Activated naive CD8-positive, alpha-beta T cell treated with anti-CD3 and anti-CD28 coated beads, Interleukin-2, amount 10 ng/mL, durations not matched to agents 7 days and 5 days (primary cell): Measurements from ENCODE around the gene SNED1. TPM values are rescaled to one million over a fixed set of nuclear protein-coding genes. Genes with fewer than 3 reads are reported as not detected.
A peak's percentile ranks its signal among the peaks of the same experiment; 100 is the strongest.

Source experiments
- ATAC-seq: fragments of 150-1000 bp; cut with Tn5 transposase; one replicate; pipeline ENCODE4 v1.10.0; 2021; ENCODE audit warnings: low read depth, moderate library complexity
- POLR2A ChIA-PET: fragments of 350-600 bp; sonication (Branson Sonifier 250); formaldehyde crosslinking; loops from one replicate; lab custom pipeline; 2021; ENCODE audit warnings: antibody characterized with exemption; lab: Charles Lee
- DNase-seq: peaks from one replicate; pipeline ENCODE4 v3.0.0; 2021
- H3K27ac Mint-ChIP-seq: one replicate; pipeline ENCODE4 v1.8.0; 2022; ENCODE audit warnings: mild to moderate bottlenecking, mixed read lengths
- H3K27me3 Mint-ChIP-seq: one replicate; pipeline ENCODE4 v1.8.0; 2022; ENCODE audit warnings: mild to moderate bottlenecking, moderate library complexity, mixed read lengths
- H3K36me3 Mint-ChIP-seq: one replicate; pipeline ENCODE4 v1.8.0; 2021; ENCODE audit warnings: mild to moderate bottlenecking, mixed read lengths
- H3K4me1 Mint-ChIP-seq: one replicate; pipeline ENCODE4 v1.8.0; 2021; ENCODE audit warnings: mixed read lengths
- H3K4me3 Mint-ChIP-seq: one replicate; pipeline ENCODE4 v1.8.0; 2022; ENCODE audit warnings: mild to moderate bottlenecking, moderate library complexity, mixed read lengths
- H3K9me3 Mint-ChIP-seq: one replicate; pipeline ENCODE4 v1.8.0; 2021; ENCODE audit warnings: mixed read lengths
- total RNA-seq, 2 experiments: library from RNA; stranded (reverse); gene quantifications; one replicate each; pipeline ENCODE4 v1.2.3, GENCODE V29; 2021

The SNED1 gene
- total RNA-seq, 2 experiments from 2014 or later: 14.5 to 18.7 TPM

- POLR2A ChIA-PET: no interaction called here
- no peaks in the 10 kb centered on the region for H3K9me3 Mint-ChIP-seq
- no peak for ATAC-seq
- no peaks in the 10 kb centered on the region for H3K36me3 Mint-ChIP-seq
- DNase-seq: no peak
- H3K27me3 Mint-ChIP-seq: peaks cover 12% of the 10 kb centered on the region
- H3K4me1 Mint-ChIP-seq: peaks cover 3% of the 10 kb centered on the region
- H3K27ac Mint-ChIP-seq: no peak overlapping the region
- H3K4me3 Mint-ChIP-seq: no peak overlapping the region
These were observed 2.1 kb upstream of the SNED1 start for GRCh38 chr2:240996161-240996833.

- Mint-ChIP-seq H3K36me3 (no peaks in the 10 kb centered on the region), H3K27me3 (peaks cover 12% of the 10 kb centered on the region), H3K4me3 (no peak overlapping the region), H3K9me3 (no peaks in the 10 kb centered on the region), H3K4me1 (peaks cover 3% of the 10 kb centered on the region), H3K27ac (no peak overlapping the region)
- ATAC-seq: no peak
- DNase-seq: no peak
- POLR2A ChIA-PET: no interaction called here
These were observed 1.6 kb upstream of the SNED1 start for GRCh38 chr2:240996834-240997140.

- peaks cover 3% of the 10 kb centered on the region for H3K4me1 Mint-ChIP-seq
- H3K27ac Mint-ChIP-seq: no peak overlapping the region
- no peaks in the 10 kb centered on the region for H3K36me3 Mint-ChIP-seq
- no peak for ATAC-seq
- DNase-seq: no peak
- H3K4me3 Mint-ChIP-seq: no peak overlapping the region
- H3K9me3 Mint-ChIP-seq: no peaks in the 10 kb centered on the region
- POLR2A ChIA-PET: no interaction called here
- H3K27me3 Mint-ChIP-seq: peaks cover 12% of the 10 kb centered on the region
These were observed 1.1 kb upstream of the SNED1 start for GRCh38 chr2:240997141-240997855.

GRCh38 chr2:240998706-240998994 lies 232 bp downstream of the SNED1 start:
- Mint-ChIP-seq H3K36me3 (no peaks in the 10 kb centered on the region), H3K4me3 (no peak overlapping the region), H3K4me1 (peaks cover 3% of the 10 kb centered on the region), H3K9me3 (peaks cover 2% of the 10 kb centered on the region), H3K27me3 (peaks cover 12% of the 10 kb centered on the region), H3K27ac (no peak overlapping the region)
- POLR2A ChIA-PET: interaction anchor here (0.7 kb wide), 2 partner anchors 11 to 16 kb away, joined by 3 read pairs; no protein-coding TSS in a partner anchor
- peak; percentile 54 for DNase-seq
- ATAC-seq: peak; percentile 58

- peaks cover 5% of the 10 kb centered on the region for H3K4me1 Mint-ChIP-seq
- DNase-seq (no peak), ATAC-seq (peak; percentile 2)
- H3K9me3 Mint-ChIP-seq: peaks cover 5% of the 10 kb centered on the region
- H3K4me3 Mint-ChIP-seq: no peak overlapping the region
- H3K27me3 Mint-ChIP-seq: peaks cover 12% of the 10 kb centered on the region
- POLR2A ChIA-PET: interaction anchor here (0.7 kb wide), 2 partner anchors 11 to 16 kb away, joined by 3 read pairs; no protein-coding TSS in a partner anchor
- no peak overlapping the region for H3K27ac Mint-ChIP-seq
- peaks cover 2% of the 10 kb centered on the region for H3K36me3 Mint-ChIP-seq
These were observed 775 bp downstream of the SNED1 start for GRCh38 chr2:240998995-240999791.

- ATAC-seq: no peak
- Mint-ChIP-seq H3K27me3 (peaks cover 12% of the 10 kb centered on the region), H3K27ac (no peak overlapping the region), H3K4me3 (no peak overlapping the region), H3K36me3 (peaks cover 2% of the 10 kb centered on the region), H3K9me3 (peaks cover 5% of the 10 kb centered on the region), H3K4me1 (peaks cover 5% of the 10 kb centered on the region)
- POLR2A ChIA-PET: no interaction called here
- DNase-seq: no peak
These were observed 1.6 kb downstream of the SNED1 start for GRCh38 chr2:240999873-241000541.

GRCh38 chr2:241000831-241001321 lies 2.5 kb downstream of the SNED1 start:
- POLR2A ChIA-PET: no interaction called here
- peaks cover 5% of the 10 kb centered on the region for H3K4me1 Mint-ChIP-seq
- H3K4me3 Mint-ChIP-seq: no peak overlapping the region

GRCh38 chr2:241001413-241002274 lies 3.2 kb downstream of the SNED1 start:
- POLR2A ChIA-PET: no interaction called here
- Mint-ChIP-seq H3K4me3 (no peak overlapping the region), H3K36me3 (peaks cover 2% of the 10 kb centered on the region), H3K27ac (no peak overlapping the region), H3K27me3 (peaks cover 12% of the 10 kb centered on the region), H3K9me3 (peaks cover 9% of the 10 kb centered on the region), H3K4me1 (peaks cover 6% of the 10 kb centered on the region)
- ATAC-seq (no peak), DNase-seq (no peak)

More at GRCh38 chr2:241000831-241001321, 2.5 kb downstream of the SNED1 start:
- Mint-ChIP-seq H3K27ac (no peak overlapping the region), H3K9me3 (peaks cover 5% of the 10 kb centered on the region), H3K36me3 (peaks cover 2% of the 10 kb centered on the region), H3K27me3 (peaks cover 12% of the 10 kb centered on the region)
- ATAC-seq (no peak), DNase-seq (no peak)

- Mint-ChIP-seq H3K27me3 (peaks cover 12% of the 10 kb centered on the region), H3K9me3 (peaks cover 9% of the 10 kb centered on the region), H3K27ac (no peak overlapping the region), H3K4me1 (peaks cover 5% of the 10 kb centered on the region), H3K4me3 (no peak overlapping the region), H3K36me3 (peaks cover 2% of the 10 kb centered on the region)
- ATAC-seq (no peak), DNase-seq (no peak)
- POLR2A ChIA-PET: no interaction called here
These were observed 4.0 kb downstream of the SNED1 start for GRCh38 chr2:241002275-241003046.

- no peak for ATAC-seq
- peaks cover 2% of the 10 kb centered on the region for H3K36me3 Mint-ChIP-seq
- H3K9me3 Mint-ChIP-seq: peaks cover 9% of the 10 kb centered on the region
- H3K4me1 Mint-ChIP-seq: peaks cover 4% of the 10 kb centered on the region
- H3K27me3 Mint-ChIP-seq: peaks cover 10% of the 10 kb centered on the region
- POLR2A ChIA-PET: no interaction called here
- H3K4me3 Mint-ChIP-seq: no peak overlapping the region
- DNase-seq: no peak
- no peak overlapping the region for H3K27ac Mint-ChIP-seq
These were observed 4.6 kb downstream of the SNED1 start for GRCh38 chr2:241003047-241003360.

- no peak for DNase-seq
- H3K36me3 Mint-ChIP-seq: peaks cover 2% of the 10 kb centered on the region
- H3K27me3 Mint-ChIP-seq: peaks cover 10% of the 10 kb centered on the region
- H3K27ac Mint-ChIP-seq: no peak overlapping the region
- H3K4me1 Mint-ChIP-seq: peaks cover 4% of the 10 kb centered on the region
- no peak overlapping the region for H3K4me3 Mint-ChIP-seq
- no peak for ATAC-seq
- H3K9me3 Mint-ChIP-seq: peaks cover 9% of the 10 kb centered on the region
- POLR2A ChIA-PET: no interaction called here
These were observed 5.0 kb downstream of the SNED1 start for GRCh38 chr2:241003369-241003768.
